GM20000 (cell line): ENCODE results near the gene FAM240B.

Source experiments
- DNase-seq: peaks from one replicate; pipeline ENCODE4 v3.0.0; 2012; ENCODE audit warnings: low spot score
- CTCF ChIP-seq: IDR thresholded peaks from 2 replicates; pipeline ENCODE4 v1.5.1; 2012; ENCODE audit warnings: mild to moderate bottlenecking, control low read depth; ENCODE audit errors: extremely low read depth, missing control alignments

Gene FAM240B

DNA sequence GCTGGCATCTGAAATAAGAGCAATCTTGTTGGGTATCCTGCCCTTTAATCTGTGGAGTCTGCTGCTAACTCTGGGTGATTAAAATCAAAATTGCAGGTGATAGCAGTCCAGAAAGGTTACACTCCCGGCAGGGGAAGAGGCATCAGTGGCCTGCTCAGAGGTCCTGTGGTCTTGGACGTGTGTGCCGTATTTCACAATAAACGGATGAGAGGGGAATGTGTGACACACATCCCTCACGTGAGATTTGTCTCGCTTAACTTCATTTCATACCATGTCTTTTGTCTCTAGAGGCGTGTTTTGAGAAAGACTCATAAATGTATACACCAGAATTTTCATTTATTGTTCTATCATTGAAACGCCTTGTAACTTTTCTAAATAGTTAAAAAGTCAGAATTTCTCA, 36.6 kb downstream of the FAM240B start:
- DNase-seq = no peak
- TF ChIP-seq CTCF = no peak

DNA sequence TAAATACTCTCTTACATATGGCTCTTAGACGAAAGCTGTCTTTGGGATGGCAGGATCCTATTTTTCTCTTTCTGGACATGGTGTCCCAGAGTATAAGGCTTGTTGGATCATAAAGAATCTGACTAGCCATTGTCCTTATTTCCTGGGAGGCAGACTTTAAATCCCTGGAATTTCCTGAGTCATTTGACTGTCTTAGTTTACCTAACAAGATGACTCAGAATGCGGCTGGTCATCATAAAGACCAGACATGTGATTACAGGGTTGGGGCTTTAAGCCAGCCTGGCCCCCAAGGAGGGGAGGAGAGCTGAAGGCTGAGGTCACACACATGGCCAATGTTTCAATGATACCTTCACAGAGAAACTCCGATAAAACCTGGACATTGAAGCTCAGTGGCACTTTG, 37.2 kb downstream of the FAM240B start:
- TF ChIP-seq CTCF = no peak
- no peak for DNase-seq

GRCh38 chr9:38681747-38682227, 38.1 kb downstream of the FAM240B start:
- TF ChIP-seq CTCF = no peak
- no peak for DNase-seq

- TF ChIP-seq CTCF = no peak
- DNase-seq = no peak
Observed at GRCh38 chr9:38680837-38681445, 39.0 kb downstream of the FAM240B start.

DNA sequence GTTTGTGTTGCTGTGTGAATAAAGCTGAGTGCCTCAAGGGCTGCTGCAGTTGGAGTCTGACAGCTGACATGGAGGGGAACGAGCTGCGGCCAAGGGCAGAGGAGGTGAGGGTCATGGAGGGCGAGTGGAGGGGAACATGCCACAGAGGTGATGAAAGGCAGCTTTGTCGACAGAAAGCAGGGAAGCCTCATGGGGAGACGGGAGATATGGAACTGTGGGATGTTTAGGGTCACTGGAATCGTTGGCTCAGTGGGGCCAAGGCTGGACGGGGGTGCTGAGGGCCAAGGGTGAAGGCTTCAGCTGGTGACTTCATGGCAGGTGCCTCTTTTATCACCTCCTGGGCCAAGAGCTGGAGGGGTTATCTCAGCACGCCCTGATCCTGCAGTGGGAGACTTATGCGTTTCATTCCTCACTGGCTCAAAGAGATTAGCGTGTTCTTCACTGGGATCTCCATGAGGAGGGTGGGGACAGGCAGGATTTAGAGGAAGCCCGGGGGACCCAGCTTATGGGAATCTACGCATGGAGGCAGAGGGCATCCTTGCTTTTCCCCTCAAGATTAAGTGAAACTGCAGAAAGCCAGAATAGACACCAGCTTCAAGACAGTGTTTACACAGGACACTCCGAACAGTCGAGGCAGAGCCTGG, 42.2 kb downstream of the FAM240B start:
- DNase-seq = no peak
- no peak for TF ChIP-seq CTCF

- no peak for TF ChIP-seq CTCF
- DNase-seq = no peak
Observed at GRCh38 chr9:38675831-38676230, 44.1 kb downstream of the FAM240B start.

- TF ChIP-seq CTCF = no peak
- DNase-seq = no peak
Observed at GRCh38 chr9:38675211-38675610, 44.7 kb downstream of the FAM240B start.
